LNCAP (cell line): Measurements from ENCODE around the gene IGFBP7.

Experiments
- CTCF ChIP-seq: fragments of 450-650 bp; IDR thresholded peaks from 2 replicates; pipeline ENCODE4 v1.5.1; 2017; ENCODE audit warnings: mild to moderate bottlenecking

Gene IGFBP7

GRCh38 chr4:56990109-56990905, 119.9 kb downstream of the IGFBP7 start:
- TF ChIP-seq CTCF, result no peak

GRCh38 chr4:56986952-56987351, 123.2 kb downstream of the IGFBP7 start:
- no peak for TF ChIP-seq CTCF

- no peak for TF ChIP-seq CTCF
Observed at GRCh38 chr4:56986192-56986591, 124.0 kb downstream of the IGFBP7 start.

GRCh38 chr4:56981795-56982201, 128.4 kb downstream of the IGFBP7 start:
- no peak for TF ChIP-seq CTCF
